GM04504 (cell line): ENCODE data around the gene CFAP69.
A peak's percentile ranks its signal among the peaks of the same experiment; 100 is the strongest.
"Not testable (repeated sequence)": the region's sequence is repeated elsewhere in the genome, so short reads cannot be mapped to it uniquely, and the experiment has no call there.

Source experiments
- DNase-seq: peaks from one replicate; pipeline ENCODE4 v3.0.0-alpha.2; 2012; ENCODE audit warnings: low read depth

Gene CFAP69

GRCh38 chr7:90233569-90233968 is 11.4 kb upstream of the CFAP69 start:
- no peak for DNase-seq

- no peak for DNase-seq
Measured at GRCh38 chr7:90236721-90237289, 8.2 kb upstream of the CFAP69 start.

- no peak for DNase-seq
Measured at GRCh38 chr7:90238022-90238421, 7.0 kb upstream of the CFAP69 start.

GRCh38 chr7:90238583-90238982 is 6.4 kb upstream of the CFAP69 start:
- no peak for DNase-seq

GRCh38 chr7:90239050-90239449 is 5.9 kb upstream of the CFAP69 start:
- DNase-seq, result no peak

GRCh38 chr7:90239625-90240228 is 5.2 kb upstream of the CFAP69 start:
- DNase-seq, result no peak

GRCh38 chr7:90242369-90243168 is 2.4 kb upstream of the CFAP69 start:
- no peak for DNase-seq

- no peak for DNase-seq
Measured at GRCh38 chr7:90243556-90243955, 1.4 kb upstream of the CFAP69 start.

GRCh38 chr7:90244565-90244908 is 437 bp upstream of the CFAP69 start:
- DNase-seq, result no peak

- no peak for DNase-seq
Measured at GRCh38 chr7:90246171-90246570, 1.2 kb downstream of the CFAP69 start.

- no peak for DNase-seq
Measured at GRCh38 chr7:90248706-90249105, 3.7 kb downstream of the CFAP69 start.

GRCh38 chr7:90250601-90251303 is 5.8 kb downstream of the CFAP69 start:
- DNase-seq, result peak; percentile 76

- no peak for DNase-seq
Measured at GRCh38 chr7:90251304-90251635, 6.3 kb downstream of the CFAP69 start.

- not testable (repeated sequence) for DNase-seq
Measured at GRCh38 chr7:90256011-90256410, 11.0 kb downstream of the CFAP69 start.

GRCh38 chr7:90256778-90257177 is 11.8 kb downstream of the CFAP69 start:
- DNase-seq, result no peak

GRCh38 chr7:90261441-90261840 is 16.5 kb downstream of the CFAP69 start:
- no peak for DNase-seq

GRCh38 chr7:90262438-90262837 is 17.5 kb downstream of the CFAP69 start:
- DNase-seq, result no peak

- DNase-seq, result peak; percentile 30
Measured at GRCh38 chr7:90266808-90267207, 21.8 kb downstream of the CFAP69 start.

GRCh38 chr7:90267263-90267858 is 22.4 kb downstream of the CFAP69 start:
- DNase-seq, result no peak

- DNase-seq, result no peak
Measured at GRCh38 chr7:90269163-90269562, 24.2 kb downstream of the CFAP69 start.

GRCh38 chr7:90270431-90271178 is 25.6 kb downstream of the CFAP69 start:
- no peak for DNase-seq

GRCh38 chr7:90271753-90272152 is 26.8 kb downstream of the CFAP69 start:
- peak; percentile 43 for DNase-seq
